H1 (cell line): ENCODE results near the gene LIPC. TPM values are rescaled to one million over a fixed set of nuclear protein-coding genes. Genes with fewer than 3 reads are reported as not detected.

ENCODE experiments used
- BACH1 ChIP-seq: IDR thresholded peaks from 2 replicates; pipeline ENCODE4 v1.6.1; 2012; ENCODE audit warnings: low read length, improper control_type of control experiment
- GTF2F1 ChIP-seq: IDR thresholded peaks from 2 replicates; pipeline ENCODE4 v1.6.1; 2012; ENCODE audit warnings: low read depth, low read length, improper control_type of control experiment, borderline replicate concordance
- JUND ChIP-seq: IDR thresholded peaks from 2 replicates; pipeline ENCODE4 v1.6.1; 2011; ENCODE audit warnings: mild to moderate bottlenecking, improper control_type of control experiment, low read length
- polyA plus RNA-seq, 7 experiments: library from polyadenylated mRNA; depleted of rRNA in 3 of 7; stranded (reverse) in 5 of 7; unstranded in 2 of 7; fragments of >200 nt in 5 of 7; fragments of 200-250 nt in 2 of 7; gene quantifications; 1 replicate in 5 of 7; 2 replicates in 1 of 7; 4 replicates in 1 of 7; pipeline versions ENCODE4 v1.2.1 to v1.2.3, GENCODE V29; 2011 to 2013; ENCODE audit warnings: missing spikeins in 2 of 7, mixed read lengths in 2 of 7
- total RNA-seq: library from RNA; stranded (reverse); fragmentation: NEBNext Ultra II Directional; extraction: Animal tissue kit (Norgen Biotek cat#: 25700); gene quantifications from 2 replicates; pipeline ENCODE4 v1.2.1, GENCODE V29; 2021
- TF ChIP-seq, protein P1 (sequence below): IDR thresholded peaks from 2 replicates; pipeline ENCODE4 v1.6.1; 2012; ENCODE audit warnings: inconsistent platforms

The LIPC gene
- total and polyA plus RNA-seq, 2 of the 8 experiments (the other 6 are each of a cell fraction or from before 2014, with no cell fraction given) = not detected

DNA sequence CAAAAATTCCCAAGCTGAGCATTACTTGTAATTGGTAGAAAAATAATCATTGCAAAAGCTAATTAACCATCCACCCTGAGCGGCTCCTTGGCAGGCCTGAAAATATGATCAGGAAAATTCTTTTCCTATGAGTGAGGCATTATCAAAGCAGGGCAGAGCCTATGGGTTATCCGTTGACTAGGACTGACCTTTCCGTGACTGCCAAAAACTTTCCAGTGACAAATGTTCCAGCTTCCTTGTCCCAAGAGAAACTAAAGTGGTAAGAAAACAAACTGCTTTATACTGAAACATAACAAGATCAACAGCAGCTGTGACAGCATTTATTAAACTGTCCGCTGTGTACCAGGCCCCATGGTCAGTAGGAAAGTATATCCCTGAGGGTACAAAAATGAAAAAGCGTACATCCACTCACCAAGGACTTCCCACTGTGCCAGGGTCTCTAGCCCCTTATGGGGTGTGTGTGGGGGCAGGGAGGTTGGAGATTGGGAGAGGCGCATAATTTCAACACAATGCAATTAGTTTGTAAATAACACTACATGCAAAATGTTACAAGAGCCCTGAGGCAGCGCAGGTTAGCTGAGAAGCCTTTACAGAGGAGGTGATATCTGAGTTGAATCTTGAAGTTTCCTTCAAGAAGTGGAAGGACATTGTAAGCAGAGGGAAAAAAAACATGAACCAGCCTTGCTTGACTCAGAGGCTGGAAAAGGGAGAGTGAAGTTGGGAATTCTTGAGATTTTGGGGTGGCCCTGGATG, 8.5 kb downstream of the LIPC start (continued):
- TF ChIP-seq, protein P1, sequence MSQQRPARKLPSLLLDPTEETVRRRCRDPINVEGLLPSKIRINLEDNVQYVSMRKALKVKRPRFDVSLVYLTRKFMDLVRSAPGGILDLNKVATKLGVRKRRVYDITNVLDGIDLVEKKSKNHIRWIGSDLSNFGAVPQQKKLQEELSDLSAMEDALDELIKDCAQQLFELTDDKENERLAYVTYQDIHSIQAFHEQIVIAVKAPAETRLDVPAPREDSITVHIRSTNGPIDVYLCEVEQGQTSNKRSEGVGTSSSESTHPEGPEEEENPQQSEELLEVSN = no peak
- no peak for TF ChIP-seq BACH1
- no peak for TF ChIP-seq GTF2F1
- TF ChIP-seq JUND = no peak
